ENCODE measurements around the gene TMEM59.
"Not testable (repeated sequence)": the region's sequence is repeated elsewhere in the genome, so short reads cannot be mapped to it uniquely, and the experiment has no call there.

The TMEM59 gene

GRCh38 chr1:54052934-54053744, at the start of gene TMEM59, which contains the start of gene TCEANC2:
TMEM59 (minus strand) TSS chr1:54053204; CDS start chr1:54053188, 16 bp downstream.
TCEANC2 (plus strand) TSS chr1:54053608; CDS start chr1:54054423, 815 bp downstream.
- DNase-seq: peak; percentile 95 to 98

GRCh38 chr1:54100500-54100899, 47.5 kb upstream of the TMEM59 start:
- DNase-seq: no peak

GRCh38 chr1:54099061-54099610, 46.1 kb upstream of the TMEM59 start:
- no peak for DNase-seq

- DNase-seq: no peak
These were observed 43.9 kb upstream of the TMEM59 start for GRCh38 chr1:54096877-54097240.

- no peak for DNase-seq
These were observed 43.3 kb upstream of the TMEM59 start for GRCh38 chr1:54096227-54096876.

GRCh38 chr1:54095546-54096226, 42.7 kb upstream of the TMEM59 start:
- DNase-seq: no peak

- not testable (repeated sequence) for DNase-seq
These were observed 41.7 kb upstream of the TMEM59 start for GRCh38 chr1:54094730-54095105.

GRCh38 chr1:54094001-54094729, 41.2 kb upstream of the TMEM59 start:
- DNase-seq: no peak

- DNase-seq: no peak
These were observed 38.7 kb upstream of the TMEM59 start for GRCh38 chr1:54091666-54092065.

- no peak for DNase-seq
These were observed 35.4 kb upstream of the TMEM59 start for GRCh38 chr1:54088385-54088784.

- no peak for DNase-seq
These were observed 33.8 kb upstream of the TMEM59 start for GRCh38 chr1:54086754-54087153.

- no peak for DNase-seq
These were observed 31.8 kb upstream of the TMEM59 start for GRCh38 chr1:54084794-54085193.

GRCh38 chr1:54081306-54082270, 28.6 kb upstream of the TMEM59 start:
- peak; percentile 9 to 47 for DNase-seq

GRCh38 chr1:54080598-54081049, 27.6 kb upstream of the TMEM59 start:
- DNase-seq: no peak

- no peak for DNase-seq
These were observed 24.4 kb upstream of the TMEM59 start for GRCh38 chr1:54077359-54077758.

- DNase-seq: peak in 1 of 2 experiments; percentile 45
These were observed 17.3 kb upstream of the TMEM59 start for GRCh38 chr1:54070171-54070837.

GRCh38 chr1:54069791-54070170, 16.8 kb upstream of the TMEM59 start:
- peak; percentile 98 to 99 for DNase-seq

GRCh38 chr1:54064299-54064698, 11.3 kb upstream of the TMEM59 start:
- DNase-seq: no peak

GRCh38 chr1:54054438-54054749, 1.4 kb upstream of the TMEM59 start:
- DNase-seq: peak in 1 of 2 experiments; percentile 13

GRCh38 chr1:54053745-54054437, 887 bp upstream of the TMEM59 start:
- DNase-seq: peak; percentile 41 to 65
